ENCODE results near the gene ITGA4. TPM values are rescaled to one million over a fixed set of nuclear protein-coding genes. Genes with fewer than 3 reads are reported as not detected.

ITGA4 gene
- total RNA-seq, 2 donors from 2014 or later: 4.1 to 6.7 TPM

GRCh38 chr2:181472990-181473389 lies 15.8 kb downstream of the ITGA4 start:
- TF ChIP-seq CTCF (IDR thresholded peaks at IDR 0.05): no peak
- no peaks in the 10 kb centered on the region for H3K9me3 ChIP-seq
- H3K27ac ChIP-seq: no peak overlapping the region
- DNase-seq: no peak
- no peaks in the 10 kb centered on the region for H3K36me3 ChIP-seq
- no peak overlapping the region for H3K4me3 ChIP-seq
- no peaks in the 10 kb centered on the region for H3K27me3 ChIP-seq
- no peaks in the 10 kb centered on the region for H3K4me1 ChIP-seq
- no peak overlapping the region for H3K9ac ChIP-seq (ENCODE audit: low read depth in 2 of 2, low read length in 2 of 2)
- intact Hi-C loops (cut with DNase I): no loop called here

- Histone ChIP-seq H3K4me1 (no peaks in the 10 kb centered on the region), H3K27ac (no peak overlapping the region), H3K9ac (ENCODE audit: low read depth in 2 of 2, low read length in 2 of 2) (no peak overlapping the region), H3K4me3 (no peak overlapping the region), H3K9me3 (no peaks in the 10 kb centered on the region), H3K36me3 (no peaks in the 10 kb centered on the region), H3K27me3 (no peaks in the 10 kb centered on the region)
- intact Hi-C loops (cut with DNase I): no loop called here
- TF ChIP-seq CTCF (IDR thresholded peaks at IDR 0.05): no peak
- no peak for DNase-seq
These were observed 17.2 kb downstream of the ITGA4 start for GRCh38 chr2:181474222-181474881.

DNA sequence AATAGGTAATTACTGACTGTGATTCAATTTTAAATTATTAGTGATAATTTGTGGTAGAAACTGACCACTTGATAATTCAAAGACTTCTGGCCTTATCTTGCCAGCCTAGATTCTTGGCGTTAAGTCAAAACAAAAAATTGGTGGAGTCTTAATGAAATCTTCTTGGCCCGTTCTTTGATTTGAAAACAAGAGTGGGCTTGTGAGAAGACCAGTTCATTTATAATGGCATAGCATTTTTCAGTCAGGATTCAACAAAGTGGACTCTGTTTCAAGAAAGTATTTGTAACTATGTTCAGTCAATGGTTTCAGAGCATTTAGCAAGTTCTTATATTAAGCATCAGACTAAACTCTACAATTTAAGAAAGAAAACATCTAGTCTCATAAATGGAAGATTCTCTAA lies 26.0 kb downstream of the ITGA4 start:
- Histone ChIP-seq H3K4me1 (no peaks in the 10 kb centered on the region), H3K9ac (ENCODE audit: low read depth in 2 of 2, low read length in 2 of 2) (no peak overlapping the region), H3K27ac (no peak overlapping the region), H3K4me3 (no peak overlapping the region), H3K36me3 (no peaks in the 10 kb centered on the region), H3K27me3 (no peaks in the 10 kb centered on the region), H3K9me3 (no peaks in the 10 kb centered on the region)
- intact Hi-C loops (cut with DNase I): no loop called here
- DNase-seq: no peak
- TF ChIP-seq CTCF (IDR thresholded peaks at IDR 0.05): no peak

GRCh38 chr2:181483876-181484275 lies 26.7 kb downstream of the ITGA4 start:
- H3K27ac ChIP-seq: no peak overlapping the region
- DNase-seq: no peak
- TF ChIP-seq CTCF (IDR thresholded peaks at IDR 0.05): no peak
- no peak overlapping the region for H3K9ac ChIP-seq (ENCODE audit: low read depth in 2 of 2, low read length in 2 of 2)
- intact Hi-C loops (cut with DNase I): no loop called here
- no peaks in the 10 kb centered on the region for H3K4me1 ChIP-seq
- H3K36me3 ChIP-seq: no peaks in the 10 kb centered on the region
- no peaks in the 10 kb centered on the region for H3K27me3 ChIP-seq
- no peaks in the 10 kb centered on the region for H3K9me3 ChIP-seq
- H3K4me3 ChIP-seq: no peak overlapping the region

- DNase-seq: no peak
These were observed 27.9 kb downstream of the ITGA4 start for GRCh38 chr2:181484851-181485637.

More at GRCh38 chr2:181484851-181485637, 27.9 kb downstream of the ITGA4 start:
- no peak overlapping the region for H3K27ac ChIP-seq
- no peak overlapping the region for H3K9ac ChIP-seq (ENCODE audit: low read depth in 2 of 2, low read length in 2 of 2)
- no peaks in the 10 kb centered on the region for H3K9me3 ChIP-seq
- no peaks in the 10 kb centered on the region for H3K4me1 ChIP-seq
- no peaks in the 10 kb centered on the region for H3K27me3 ChIP-seq
- TF ChIP-seq CTCF (IDR thresholded peaks at IDR 0.05): no peak
- no peaks in the 10 kb centered on the region for H3K36me3 ChIP-seq
- intact Hi-C loops (cut with DNase I): no loop called here
- no peak overlapping the region for H3K4me3 ChIP-seq
